ENCODE results near the gene MT1HL1. TPM values are rescaled to one million over a fixed set of nuclear protein-coding genes. Genes with fewer than 3 reads are reported as not detected.

MT1HL1 gene
- not detected in 2 replicates for total RNA-seq (2014; rRNA removed; shearing (Covaris generic))

DNA sequence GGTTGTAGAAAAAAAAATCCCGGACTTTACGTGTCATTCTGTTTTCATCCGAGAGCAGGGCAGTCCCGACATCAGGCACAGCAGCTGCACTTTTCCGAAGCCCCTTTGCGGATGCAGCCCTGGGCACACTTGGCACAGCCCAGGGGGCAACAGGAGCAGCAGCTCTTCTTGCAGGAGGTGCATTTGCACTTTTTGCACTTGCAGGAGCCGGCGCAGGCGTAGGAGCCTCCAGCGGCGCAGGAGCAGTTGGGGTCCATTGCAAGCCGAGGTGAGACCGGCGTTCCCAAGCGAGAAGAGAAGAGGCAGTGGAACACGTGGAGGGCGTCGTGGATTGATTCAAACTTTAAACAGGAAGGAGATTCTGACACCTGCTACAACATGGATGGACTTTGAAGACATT is at the start of gene MT1HL1:
MT1HL1 (minus strand) TSS at position 326 of the 400 bp plus-strand sequence; CDS start at position 257, 69 bp downstream.
- DNase-seq = no peak
- Histone ChIP-seq H3K27me3 (ENCODE audit: control insufficient read depth, insufficient read depth, low read length) (peaks cover 4% of the 10 kb centered on the region; the same call in 1 of the 2 replicates), H3K4me3 (ENCODE audit: insufficient read depth, low read depth, low read length) (no peak within 1 kb of the TSS), H3K36me3 (replicated peaks; ENCODE audit: control insufficient read depth, insufficient read depth, low read length) (no peaks in the 10 kb centered on the region)

DNA sequence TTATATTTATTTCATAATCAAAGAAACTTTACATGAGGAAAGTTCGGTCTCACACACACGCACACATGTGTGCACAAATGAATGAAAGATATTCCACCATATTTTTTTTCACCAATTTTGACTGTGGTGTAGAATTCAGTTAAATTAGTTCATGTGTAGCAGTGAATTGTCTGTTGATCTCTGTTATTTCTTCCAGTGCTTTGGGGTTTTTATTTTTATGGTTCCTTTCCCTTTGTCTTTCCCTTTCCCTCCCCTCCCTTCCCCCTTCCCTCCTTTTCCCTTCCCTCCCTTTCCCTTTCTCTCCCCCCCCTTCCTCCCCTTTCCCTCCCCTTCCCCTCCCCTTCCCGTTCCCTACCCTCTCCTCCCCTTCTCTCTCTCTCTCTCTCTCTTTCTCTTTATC is 46.7 kb upstream of the MT1HL1 start:
- no peaks in the 10 kb centered on the region for H3K36me3 ChIP-seq (replicated peaks; ENCODE audit: control insufficient read depth, insufficient read depth, low read length)
- no peaks in the 10 kb centered on the region for H3K27me3 ChIP-seq (ENCODE audit: control insufficient read depth, insufficient read depth, low read length)
- no peak for DNase-seq
- no peak overlapping the region for H3K4me3 ChIP-seq (ENCODE audit: insufficient read depth, low read depth, low read length)

GRCh38 chr1:237050185-237050584 is 45.9 kb upstream of the MT1HL1 start:
- Histone ChIP-seq H3K4me3 (ENCODE audit: insufficient read depth, low read depth, low read length) (no peak overlapping the region), H3K27me3 (ENCODE audit: control insufficient read depth, insufficient read depth, low read length) (no peaks in the 10 kb centered on the region), H3K36me3 (replicated peaks; ENCODE audit: control insufficient read depth, insufficient read depth, low read length) (no peaks in the 10 kb centered on the region)
- DNase-seq = no peak

DNA sequence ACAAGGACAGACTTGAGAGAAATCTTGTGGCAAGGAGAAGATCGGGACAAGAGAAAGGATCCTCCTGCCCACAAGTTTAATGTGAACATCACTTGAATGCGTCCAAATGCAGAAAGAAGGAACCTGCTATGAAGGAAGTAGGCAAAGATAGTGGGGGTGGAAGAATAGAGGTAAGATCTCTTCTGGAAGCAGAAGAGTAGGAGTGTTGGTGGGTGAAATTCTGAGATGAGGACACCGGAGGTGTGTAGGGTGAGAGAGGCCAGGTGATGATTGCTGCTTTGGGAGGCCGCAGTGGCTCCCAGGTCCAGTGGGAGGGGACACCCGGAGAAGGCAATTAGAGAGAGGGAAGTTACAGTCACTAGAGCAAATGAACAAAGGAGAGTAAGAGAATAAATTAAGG is 44.6 kb upstream of the MT1HL1 start:
- DNase-seq = no peak
- H3K27me3 ChIP-seq (ENCODE audit: control insufficient read depth, insufficient read depth, low read length) = peaks cover 2% of the 10 kb centered on the region; the same call in 1 of the 2 replicates
- no peaks in the 10 kb centered on the region for H3K36me3 ChIP-seq (replicated peaks; ENCODE audit: control insufficient read depth, insufficient read depth, low read length)
- no peak overlapping the region for H3K4me3 ChIP-seq (ENCODE audit: insufficient read depth, low read depth, low read length)

DNA sequence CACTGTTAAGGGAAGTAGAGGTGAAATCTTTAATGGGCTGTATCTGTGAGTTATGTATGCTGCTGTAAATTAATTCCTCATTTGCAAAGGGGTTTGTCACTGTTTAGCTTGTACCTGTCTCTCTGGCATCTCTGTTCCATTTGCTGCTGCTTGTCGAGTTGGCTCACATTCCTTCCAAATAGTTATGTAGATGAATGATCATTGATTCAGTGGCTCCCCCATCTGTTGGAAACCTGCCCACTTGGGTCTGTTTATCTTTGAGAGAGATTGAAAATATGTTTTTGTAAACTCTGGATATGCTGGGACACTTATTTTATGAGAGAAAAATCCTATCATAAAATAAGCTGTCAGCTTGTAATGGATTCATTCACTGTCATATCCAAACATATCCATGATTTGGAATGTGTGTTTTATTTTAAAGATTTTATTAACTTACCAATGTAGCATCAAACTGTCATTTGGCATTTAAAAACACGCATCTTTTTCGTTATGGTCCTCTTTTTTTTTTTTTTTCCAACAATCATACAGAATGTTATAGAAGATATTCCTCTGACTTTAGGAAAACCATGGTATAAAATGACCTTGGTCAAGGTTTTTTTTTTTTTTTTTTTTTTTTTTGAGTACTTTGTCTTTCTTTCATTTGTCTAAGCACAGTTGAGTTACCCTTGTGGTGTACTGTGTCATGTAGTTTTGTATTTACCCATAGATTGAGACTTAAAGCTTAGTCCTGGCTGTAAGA is 41.2 kb upstream of the MT1HL1 start:
- peak; percentile 43 for DNase-seq
- peaks cover 18% of the 10 kb centered on the region for H3K27me3 ChIP-seq (ENCODE audit: control insufficient read depth, insufficient read depth, low read length)
- H3K4me3 ChIP-seq (ENCODE audit: insufficient read depth, low read depth, low read length) = no peak overlapping the region
- H3K36me3 ChIP-seq (replicated peaks; ENCODE audit: control insufficient read depth, insufficient read depth, low read length) = no peaks in the 10 kb centered on the region

GRCh38 chr1:237043846-237044636 is 39.8 kb upstream of the MT1HL1 start:
- Histone ChIP-seq H3K27me3 (ENCODE audit: control insufficient read depth, insufficient read depth, low read length) (peaks cover 18% of the 10 kb centered on the region), H3K4me3 (ENCODE audit: insufficient read depth, low read depth, low read length) (peak overlapping the region; percentile 89), H3K36me3 (replicated peaks; ENCODE audit: control insufficient read depth, insufficient read depth, low read length) (no peaks in the 10 kb centered on the region)
- peak; percentile 35 for DNase-seq

DNA sequence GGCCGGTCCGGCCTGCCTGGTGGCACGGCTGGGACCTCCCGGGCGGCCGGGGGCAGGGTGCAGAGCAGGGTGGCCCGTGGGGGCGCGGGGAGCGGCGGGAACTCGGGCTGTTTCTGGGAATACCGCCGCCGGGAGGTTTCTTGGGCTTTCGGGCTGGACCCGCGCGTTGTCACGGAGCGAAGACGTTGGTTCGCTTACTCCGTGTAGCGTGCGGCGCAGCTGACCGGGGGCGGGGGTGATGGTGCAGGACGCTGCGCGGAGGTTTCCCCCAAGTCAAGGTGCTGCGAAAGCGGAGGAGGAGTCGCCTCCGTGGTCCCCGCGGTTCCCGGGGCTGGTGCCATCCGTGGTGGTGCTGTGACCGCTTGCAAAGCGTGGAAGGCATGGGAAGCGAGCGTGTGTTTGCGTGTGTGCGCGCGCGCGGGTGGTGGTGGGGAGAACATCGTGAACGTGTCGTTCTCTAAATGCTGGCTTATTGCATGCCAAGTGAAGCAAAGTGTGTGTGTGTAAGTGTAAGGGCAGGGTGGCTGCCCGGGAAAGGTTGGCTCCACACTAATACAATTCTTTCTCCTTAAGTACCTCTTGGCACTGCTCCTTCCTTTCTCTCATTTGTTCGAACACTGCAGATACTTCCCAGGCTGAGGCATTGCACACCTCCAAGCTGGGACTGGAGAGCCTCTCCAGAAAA is 38.8 kb upstream of the MT1HL1 start:
- Histone ChIP-seq H3K27me3 (ENCODE audit: control insufficient read depth, insufficient read depth, low read length) (peaks cover 18% of the 10 kb centered on the region), H3K4me3 (ENCODE audit: insufficient read depth, low read depth, low read length) (peak overlapping the region; percentile 89), H3K36me3 (replicated peaks; ENCODE audit: control insufficient read depth, insufficient read depth, low read length) (no peaks in the 10 kb centered on the region)
- DNase-seq = peak; percentile 68

DNA sequence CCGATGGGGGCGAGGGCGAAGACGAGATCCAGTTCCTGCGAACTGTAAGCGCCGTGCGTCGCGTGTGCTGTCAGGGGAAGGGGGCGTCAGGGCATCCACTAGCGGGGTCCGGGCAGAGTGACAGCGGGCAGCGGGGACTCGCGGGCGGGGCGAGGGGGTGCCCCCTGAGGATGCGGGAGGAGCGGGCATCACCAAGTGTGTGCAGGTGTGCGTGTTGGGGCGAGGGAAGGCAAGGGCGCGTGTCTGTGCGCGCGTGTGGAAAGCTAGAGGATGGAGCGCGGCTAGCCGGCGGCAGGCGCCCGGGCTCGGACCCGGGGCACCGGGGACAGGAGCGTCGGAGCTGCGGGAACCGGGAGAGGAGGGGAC is 38.3 kb upstream of the MT1HL1 start:
- peaks cover 18% of the 10 kb centered on the region for H3K27me3 ChIP-seq (ENCODE audit: control insufficient read depth, insufficient read depth, low read length)
- peak; percentile 69 for DNase-seq
- H3K36me3 ChIP-seq (replicated peaks; ENCODE audit: control insufficient read depth, insufficient read depth, low read length) = no peaks in the 10 kb centered on the region
- peak overlapping the region; percentile 89 for H3K4me3 ChIP-seq (ENCODE audit: insufficient read depth, low read depth, low read length)

DNA sequence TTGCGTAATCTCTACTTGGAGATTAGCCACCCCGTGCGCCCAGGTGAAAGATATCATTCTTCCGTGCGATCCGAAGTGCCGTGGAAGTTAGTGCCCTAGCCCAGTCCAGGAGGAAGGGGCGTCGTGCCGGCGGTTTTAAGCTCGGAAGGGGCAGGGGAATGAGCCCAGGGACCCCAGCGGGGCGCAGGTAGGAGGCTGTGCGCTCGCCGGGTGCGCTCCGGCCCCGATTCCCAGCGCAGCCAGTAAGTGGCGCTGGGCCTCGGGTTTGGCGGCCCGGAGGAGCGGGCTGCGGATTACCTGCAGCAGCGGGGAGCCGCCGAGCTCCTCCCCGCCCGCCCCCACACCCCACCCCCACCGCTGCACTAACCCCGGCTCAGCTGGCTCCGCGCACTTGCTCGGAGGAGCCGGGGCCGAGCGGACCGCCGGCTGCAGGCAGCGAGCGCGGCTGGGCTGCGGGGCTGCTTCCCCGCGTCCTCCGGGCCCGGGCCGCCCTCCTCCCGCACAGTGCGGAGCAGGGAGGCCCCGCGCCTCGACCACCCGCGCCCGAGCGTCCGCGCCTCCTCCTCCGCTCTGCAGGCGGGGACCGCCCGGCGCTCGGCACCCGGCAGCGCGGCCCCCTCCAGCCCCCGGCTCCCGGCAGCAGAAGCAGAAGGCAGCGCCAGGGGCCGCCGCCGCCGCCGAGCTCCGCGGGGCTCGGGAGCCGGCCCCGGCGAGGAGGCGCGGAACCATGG is 37.7 kb upstream of the MT1HL1 start, which contains the start of gene RYR2:
RYR2 (plus strand) TSS at position 390 of the 731 bp plus-strand sequence; CDS start at position 728, 338 bp downstream.
- Histone ChIP-seq H3K4me3 (ENCODE audit: insufficient read depth, low read depth, low read length) (peak within 1 kb of the TSS; percentile 89), H3K27me3 (ENCODE audit: control insufficient read depth, insufficient read depth, low read length) (peaks cover 18% of the 10 kb centered on the region)

DNA sequence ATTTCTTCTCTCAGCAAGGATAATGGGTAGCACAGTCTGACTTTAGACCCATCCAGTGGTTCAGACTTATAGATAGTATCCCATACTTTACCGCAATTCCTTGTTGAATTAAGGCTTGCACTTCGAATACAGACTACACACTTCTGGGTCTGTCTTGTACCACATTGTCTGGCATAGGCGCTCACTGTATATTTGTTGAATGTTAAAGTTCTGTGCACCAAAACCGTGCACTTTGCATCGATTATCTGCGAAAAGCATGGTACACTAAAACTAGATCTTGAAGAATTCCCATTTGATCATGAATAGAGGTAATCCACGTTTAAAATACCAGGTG is 37.2 kb upstream of the MT1HL1 start:
- H3K36me3 ChIP-seq (replicated peaks; ENCODE audit: control insufficient read depth, insufficient read depth, low read length) = no peaks in the 10 kb centered on the region
- no peak for DNase-seq
- H3K4me3 ChIP-seq (ENCODE audit: insufficient read depth, low read depth, low read length) = peak overlapping the region; percentile 89
- peaks cover 18% of the 10 kb centered on the region for H3K27me3 ChIP-seq (ENCODE audit: control insufficient read depth, insufficient read depth, low read length)

More for the DNA sequence above, 37.7 kb upstream of the MT1HL1 start, which contains the start of gene RYR2:
- no peaks in the 10 kb centered on the region for H3K36me3 ChIP-seq (replicated peaks; ENCODE audit: control insufficient read depth, insufficient read depth, low read length)
- DNase-seq = peak; percentile 96

DNA sequence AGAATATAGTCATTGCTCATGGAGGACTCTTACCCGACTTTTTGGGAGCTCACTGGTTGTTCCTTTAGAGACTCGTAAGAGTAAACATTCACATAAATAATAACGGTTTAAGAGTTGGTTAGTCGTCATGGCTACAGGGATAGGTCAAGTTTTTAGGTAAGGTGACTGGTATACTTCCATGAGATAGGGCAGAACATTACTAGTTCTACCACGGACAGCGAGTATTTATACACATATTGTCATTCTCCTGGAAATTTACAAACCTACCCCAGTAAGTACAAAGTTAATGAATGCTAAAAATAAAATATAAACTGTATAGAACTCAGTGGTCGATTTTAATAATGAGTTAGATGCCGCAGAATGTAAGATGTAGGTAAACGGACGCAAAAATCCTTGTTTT is 36.6 kb upstream of the MT1HL1 start:
- no peak for DNase-seq
- Histone ChIP-seq H3K27me3 (ENCODE audit: control insufficient read depth, insufficient read depth, low read length) (peaks cover 18% of the 10 kb centered on the region), H3K36me3 (replicated peaks; ENCODE audit: control insufficient read depth, insufficient read depth, low read length) (no peaks in the 10 kb centered on the region), H3K4me3 (ENCODE audit: insufficient read depth, low read depth, low read length) (no peak overlapping the region)

DNA sequence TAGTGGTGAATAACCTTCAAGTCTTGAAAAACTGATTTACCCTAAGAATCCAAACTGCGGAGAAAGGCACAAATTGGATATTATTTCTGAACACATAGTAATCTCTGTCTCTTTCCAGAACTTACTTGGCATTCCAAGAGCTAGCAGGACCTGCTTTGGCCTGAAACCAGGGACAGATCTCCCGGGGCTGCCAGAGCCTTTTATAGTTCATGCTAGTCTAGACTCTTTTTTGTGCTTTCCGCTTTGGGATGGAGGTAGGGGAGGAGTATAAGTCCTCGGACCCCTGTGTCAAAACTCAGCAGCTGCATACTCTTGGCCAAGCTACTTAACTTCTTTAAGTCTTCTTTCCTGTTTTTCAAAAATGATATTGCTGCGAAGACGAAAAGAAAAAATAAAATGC is 34.0 kb upstream of the MT1HL1 start:
- no peak for DNase-seq
- Histone ChIP-seq H3K27me3 (ENCODE audit: control insufficient read depth, insufficient read depth, low read length) (peaks cover 11% of the 10 kb centered on the region), H3K36me3 (replicated peaks; ENCODE audit: control insufficient read depth, insufficient read depth, low read length) (no peaks in the 10 kb centered on the region), H3K4me3 (ENCODE audit: insufficient read depth, low read depth, low read length) (no peak overlapping the region)

DNA sequence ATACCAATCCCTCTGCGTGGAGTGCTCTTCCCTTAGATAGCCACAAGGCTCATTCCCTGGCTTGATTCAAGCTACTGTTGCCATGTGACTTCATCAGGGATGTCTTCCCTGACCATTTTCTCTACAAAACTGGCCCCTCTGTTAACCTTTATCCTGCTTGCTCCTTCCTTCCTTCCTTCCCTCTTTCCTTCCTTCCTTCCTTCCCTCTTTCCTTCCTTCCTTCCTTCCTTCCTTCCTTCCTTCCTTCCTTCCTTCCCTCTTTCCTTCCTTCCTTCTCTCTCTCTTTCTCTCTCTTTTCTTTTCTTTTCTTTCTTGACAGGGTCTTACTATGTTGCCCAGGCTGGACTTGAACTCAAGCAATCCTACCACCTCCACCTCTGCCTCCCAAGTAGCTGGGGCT is 31.5 kb upstream of the MT1HL1 start:
- H3K4me3 ChIP-seq (ENCODE audit: insufficient read depth, low read depth, low read length) = no peak overlapping the region
- H3K36me3 ChIP-seq (replicated peaks; ENCODE audit: control insufficient read depth, insufficient read depth, low read length) = no peaks in the 10 kb centered on the region
- DNase-seq = no peak
- no peaks in the 10 kb centered on the region; the same call in 1 of the 2 replicates for H3K27me3 ChIP-seq (ENCODE audit: control insufficient read depth, insufficient read depth, low read length)

GRCh38 chr1:237033804-237034203 is 29.6 kb upstream of the MT1HL1 start:
- DNase-seq = no peak
- H3K36me3 ChIP-seq (replicated peaks; ENCODE audit: control insufficient read depth, insufficient read depth, low read length) = no peaks in the 10 kb centered on the region
- H3K27me3 ChIP-seq (ENCODE audit: control insufficient read depth, insufficient read depth, low read length) = no peaks in the 10 kb centered on the region
- H3K4me3 ChIP-seq (ENCODE audit: insufficient read depth, low read depth, low read length) = no peak overlapping the region
